Gastroesophageal sphincter (tissue), 3 donors: ENCODE results near the gene TICAM1.

Experiments used
- POLR2AphosphoS5 ChIP-seq: sonication (generic); formaldehyde crosslinking; IDR thresholded peaks from one replicate; pipeline ENCODE4 v1.6.1; 2017; ENCODE audit warnings: antibody characterized with exemption
- TF ChIP-seq, protein P1 (sequence below), 4 experiments: fragments of 200-600 bp in 2 of 4; fragments of 450-650 bp in 2 of 4; sonication (generic) in 1 of 4; IDR thresholded peaks; one replicate each; pipeline ENCODE4 v1.5.1; 2017 to 2019; ENCODE audit warnings: antibody characterized with exemption in 4 of 4, mild to moderate bottlenecking in 2 of 4, moderate library complexity in 2 of 4

DNA sequence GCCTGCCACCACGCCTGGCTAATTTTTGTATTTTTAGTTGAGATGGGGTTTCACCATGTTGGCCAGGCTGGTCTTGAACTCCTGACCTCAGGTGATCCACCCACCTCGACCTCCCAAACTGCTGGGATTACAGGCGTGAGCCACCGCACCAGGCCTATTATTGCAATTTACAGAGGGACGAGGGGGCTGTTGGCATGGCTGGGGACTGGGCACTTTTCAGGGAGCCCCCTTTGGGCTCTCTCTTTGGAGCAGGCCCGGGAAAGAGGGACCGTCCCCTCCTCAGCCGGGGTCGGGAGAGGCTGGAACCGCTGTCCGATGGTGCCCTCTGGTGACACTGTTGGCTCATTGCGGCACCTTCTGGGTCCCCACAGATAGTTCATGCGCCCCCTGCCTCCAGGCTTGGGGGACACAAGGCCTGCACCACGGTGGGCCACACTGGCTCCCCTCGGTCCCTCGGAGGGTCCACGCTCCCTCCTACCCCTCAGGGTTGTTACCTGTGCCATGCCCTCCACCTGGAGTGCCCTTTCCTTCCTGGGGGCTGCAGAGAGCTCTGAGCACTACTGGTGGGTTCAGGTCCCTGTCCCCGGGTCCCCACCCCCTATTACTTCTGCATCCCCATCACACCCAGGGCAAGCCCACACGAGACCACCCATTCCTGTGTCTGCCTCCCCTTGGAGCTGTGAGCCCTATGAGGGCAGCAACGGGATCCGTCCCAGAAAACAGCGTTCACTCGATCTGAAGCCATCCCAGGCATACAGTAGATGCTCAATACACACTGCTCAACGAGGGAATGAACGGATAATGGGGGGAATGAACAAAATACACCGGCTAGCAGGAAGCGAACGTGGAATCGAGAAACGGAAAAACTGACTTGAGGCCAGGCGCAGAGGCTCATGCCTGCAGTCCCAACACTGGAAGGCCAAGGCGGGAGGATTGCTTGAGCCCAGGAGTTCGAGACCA lies 27.5 kb downstream of the TICAM1 start:
- TF ChIP-seq, protein P1, sequence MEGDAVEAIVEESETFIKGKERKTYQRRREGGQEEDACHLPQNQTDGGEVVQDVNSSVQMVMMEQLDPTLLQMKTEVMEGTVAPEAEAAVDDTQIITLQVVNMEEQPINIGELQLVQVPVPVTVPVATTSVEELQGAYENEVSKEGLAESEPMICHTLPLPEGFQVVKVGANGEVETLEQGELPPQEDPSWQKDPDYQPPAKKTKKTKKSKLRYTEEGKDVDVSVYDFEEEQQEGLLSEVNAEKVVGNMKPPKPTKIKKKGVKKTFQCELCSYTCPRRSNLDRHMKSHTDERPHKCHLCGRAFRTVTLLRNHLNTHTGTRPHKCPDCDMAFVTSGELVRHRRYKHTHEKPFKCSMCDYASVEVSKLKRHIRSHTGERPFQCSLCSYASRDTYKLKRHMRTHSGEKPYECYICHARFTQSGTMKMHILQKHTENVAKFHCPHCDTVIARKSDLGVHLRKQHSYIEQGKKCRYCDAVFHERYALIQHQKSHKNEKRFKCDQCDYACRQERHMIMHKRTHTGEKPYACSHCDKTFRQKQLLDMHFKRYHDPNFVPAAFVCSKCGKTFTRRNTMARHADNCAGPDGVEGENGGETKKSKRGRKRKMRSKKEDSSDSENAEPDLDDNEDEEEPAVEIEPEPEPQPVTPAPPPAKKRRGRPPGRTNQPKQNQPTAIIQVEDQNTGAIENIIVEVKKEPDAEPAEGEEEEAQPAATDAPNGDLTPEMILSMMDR (IDR thresholded peaks at IDR 0.05), result peak in 3 of 4 experiments; percentile 49 to 79 (median 55)
- no peak for TF ChIP-seq POLR2AphosphoS5
